OCI-LY7 (cell line): ENCODE results near the gene CCDC170.

Experiments
- EZH2phosphoT487 ChIP-seq: fragments of 200-600 bp; sonication (generic); IDR thresholded peaks from 2 replicates; pipeline ENCODE4 v1.6.1; 2018; ENCODE audit warnings: low read depth, borderline replicate concordance, mild to moderate bottlenecking, mixed run types, antibody characterized with exemption, low read length, moderate library complexity, mixed read lengths
- TF ChIP-seq, protein P1 (sequence below): fragments of 200-600 bp; sonication (generic); conservative IDR thresholded peaks from 2 replicates; pipeline ENCODE4 v1.5.1; 2014; ENCODE audit warnings: mild to moderate bottlenecking, antibody characterized with exemption, low read length, moderate library complexity, mixed read lengths

DNA sequence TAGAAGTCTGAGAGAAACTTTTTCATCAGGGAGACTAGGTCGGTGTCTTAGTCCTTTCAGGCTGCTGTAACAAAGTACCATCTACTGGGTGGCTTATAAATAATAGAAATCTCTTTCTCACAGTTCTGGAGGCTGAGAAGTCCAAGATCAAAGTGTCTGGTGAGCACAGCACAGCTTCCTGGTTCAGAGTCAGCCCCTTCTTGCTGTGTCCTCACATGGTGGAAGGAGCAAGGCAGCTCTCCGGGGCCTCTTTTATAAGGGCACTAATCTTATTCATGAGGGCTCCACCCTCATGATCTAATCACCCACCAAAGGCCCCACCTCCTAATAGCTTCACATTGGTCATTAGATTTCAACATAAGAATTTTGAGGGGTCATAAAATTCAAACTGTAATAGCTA, 122.8 kb downstream of the CCDC170 start:
- TF ChIP-seq, protein P1, sequence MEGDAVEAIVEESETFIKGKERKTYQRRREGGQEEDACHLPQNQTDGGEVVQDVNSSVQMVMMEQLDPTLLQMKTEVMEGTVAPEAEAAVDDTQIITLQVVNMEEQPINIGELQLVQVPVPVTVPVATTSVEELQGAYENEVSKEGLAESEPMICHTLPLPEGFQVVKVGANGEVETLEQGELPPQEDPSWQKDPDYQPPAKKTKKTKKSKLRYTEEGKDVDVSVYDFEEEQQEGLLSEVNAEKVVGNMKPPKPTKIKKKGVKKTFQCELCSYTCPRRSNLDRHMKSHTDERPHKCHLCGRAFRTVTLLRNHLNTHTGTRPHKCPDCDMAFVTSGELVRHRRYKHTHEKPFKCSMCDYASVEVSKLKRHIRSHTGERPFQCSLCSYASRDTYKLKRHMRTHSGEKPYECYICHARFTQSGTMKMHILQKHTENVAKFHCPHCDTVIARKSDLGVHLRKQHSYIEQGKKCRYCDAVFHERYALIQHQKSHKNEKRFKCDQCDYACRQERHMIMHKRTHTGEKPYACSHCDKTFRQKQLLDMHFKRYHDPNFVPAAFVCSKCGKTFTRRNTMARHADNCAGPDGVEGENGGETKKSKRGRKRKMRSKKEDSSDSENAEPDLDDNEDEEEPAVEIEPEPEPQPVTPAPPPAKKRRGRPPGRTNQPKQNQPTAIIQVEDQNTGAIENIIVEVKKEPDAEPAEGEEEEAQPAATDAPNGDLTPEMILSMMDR = no peak
- no peak for TF ChIP-seq EZH2phosphoT487
